Prostate gland (tissue), 2 donors: ENCODE measurements around the gene DBT. TPM values are rescaled to one million over a fixed set of nuclear protein-coding genes. Genes with fewer than 3 reads are reported as not detected.

Experiments used
- DNase-seq: peaks from one replicate; pipeline ENCODE4 v3.0.0-alpha.2; 2019; ENCODE audit warnings: low spot score
- H3K27ac ChIP-seq, 2 donors: fragments of 200-600 bp; sonication (generic); 2 replicates each; pipeline ENCODE4 v1.5.1; 2017 to 2019
- H3K27me3 ChIP-seq: fragments of 200-600 bp; sonication (generic); replicated peaks from 2 replicates; pipeline ENCODE4 v1.5.1; 2019; ENCODE audit not compliant: insufficient read depth
- H3K36me3 ChIP-seq, 2 donors: fragments of 200-600 bp; sonication (generic); 1 replicate in 1 of 2; 2 replicates in 1 of 2; pipeline versions ENCODE4 v1.5.1 to v1.8.1; 2017 to 2019
- H3K4me1 ChIP-seq: fragments of 200-600 bp; sonication (generic); replicated peaks from 2 replicates; pipeline ENCODE4 v1.5.1; 2019
- H3K4me3 ChIP-seq, 2 donors: fragments of 200-600 bp; sonication (generic); 2 replicates each; pipeline ENCODE4 v1.5.1; 2017 to 2019
- H3K9me3 ChIP-seq: fragments of 200-600 bp; sonication (generic); 2 replicates; pipeline ENCODE4 v1.5.1; 2017
- CTCF ChIP-seq, 4 experiments: fragments of 200-600 bp in 2 of 4; fragments of 450-650 bp in 2 of 4; sonication (generic) in 2 of 4; IDR thresholded peaks; 1 replicate in 3 of 4; 2 replicates in 1 of 4; pipeline ENCODE4 v1.5.1; 2016 to 2019; ENCODE audit warnings: antibody characterized with exemption in 4 of 4, mild to moderate bottlenecking in 2 of 4, moderate library complexity in 2 of 4
- POLR2A ChIP-seq: fragments of 450-650 bp; IDR thresholded peaks from one replicate; pipeline ENCODE4 v1.6.1; 2016; ENCODE audit warnings: antibody characterized with exemption, mild to moderate bottlenecking
- POLR2AphosphoS5 ChIP-seq: sonication (generic); formaldehyde crosslinking; IDR thresholded peaks from one replicate; pipeline ENCODE4 v1.6.1; 2017; ENCODE audit warnings: antibody characterized with exemption
- WGBS: methylation state at CpG from one replicate; pipeline ENCODE4 v1.1.5; 2018; 5-methylcytosine and 5-hydroxymethylcytosine counted together
- intact Hi-C: fragments of 100-400 bp; cut with DNase I; formaldehyde crosslinking; loops from one replicate; pipeline ENCODE4 v1.14.2; 2022
- total RNA-seq, 2 donors: library from RNA; depleted of rRNA; stranded (reverse); fragments of >200 nt; gene quantifications; one replicate each; pipeline ENCODE4 v1.1.0, GENCODE V29; 2016

The DBT gene
- total RNA-seq, 2 donors from 2014 or later: 7.6 to 17.3 TPM

GRCh38 chr1:100152271-100152670 lies 97.4 kb downstream of the DBT start:
- no peaks in the 10 kb centered on the region for H3K9me3 ChIP-seq
- WGBS: 78% methylated on average over 4 of the region's 4 CpGs
- H3K4me3 ChIP-seq: no peak overlapping the region
- no peak overlapping the region for H3K27ac ChIP-seq
- no peak for DNase-seq
- intact Hi-C loops: no loop called here
- no peaks in the 10 kb centered on the region for H3K27me3 ChIP-seq
- no peaks in the 10 kb centered on the region for H3K4me1 ChIP-seq
- TF ChIP-seq POLR2AphosphoS5 (no peak), CTCF (IDR thresholded peaks at IDR 0.05) (no peak), POLR2A (no peak)
- no peaks in the 10 kb centered on the region for H3K36me3 ChIP-seq

- Histone ChIP-seq H3K27ac (no peak overlapping the region), H3K9me3 (no peaks in the 10 kb centered on the region), H3K4me3 (no peak overlapping the region), H3K27me3 (no peaks in the 10 kb centered on the region), H3K4me1 (no peaks in the 10 kb centered on the region), H3K36me3 (no peaks in the 10 kb centered on the region)
- WGBS: 73% methylated on average over 2 of the region's 2 CpGs
- no peak for DNase-seq
- TF ChIP-seq CTCF (IDR thresholded peaks at IDR 0.05) (no peak), POLR2A (no peak), POLR2AphosphoS5 (no peak)
- intact Hi-C loops: no loop called here
These were observed 98.0 kb downstream of the DBT start for GRCh38 chr1:100151679-100152078.

GRCh38 chr1:100147875-100148274 lies 101.8 kb downstream of the DBT start:
- no peaks in the 10 kb centered on the region for H3K36me3 ChIP-seq
- intact Hi-C loops: no loop called here
- no peak overlapping the region for H3K27ac ChIP-seq
- no peaks in the 10 kb centered on the region for H3K4me1 ChIP-seq
- 82% methylated on average over 4 of the region's 4 CpGs for WGBS
- DNase-seq: no peak
- H3K4me3 ChIP-seq: no peak overlapping the region
- H3K9me3 ChIP-seq: no peaks in the 10 kb centered on the region
- no peaks in the 10 kb centered on the region for H3K27me3 ChIP-seq
- TF ChIP-seq POLR2A (no peak), POLR2AphosphoS5 (no peak), CTCF (IDR thresholded peaks at IDR 0.05) (no peak)

GRCh38 chr1:100146958-100147357 lies 102.7 kb downstream of the DBT start:
- TF ChIP-seq POLR2AphosphoS5 (no peak), POLR2A (no peak), CTCF (IDR thresholded peaks at IDR 0.05) (no peak)
- no peak for DNase-seq
- no peaks in the 10 kb centered on the region for H3K9me3 ChIP-seq
- H3K4me1 ChIP-seq: no peaks in the 10 kb centered on the region
- H3K4me3 ChIP-seq: no peak overlapping the region
- intact Hi-C loops: no loop called here
- H3K36me3 ChIP-seq: no peaks in the 10 kb centered on the region
- no peak overlapping the region for H3K27ac ChIP-seq
- 96% methylated on average over 1 of the region's 1 CpG for WGBS
- no peaks in the 10 kb centered on the region for H3K27me3 ChIP-seq

GRCh38 chr1:100145116-100145515 lies 104.5 kb downstream of the DBT start:
- H3K9me3 ChIP-seq: no peaks in the 10 kb centered on the region
- no peaks in the 10 kb centered on the region for H3K4me1 ChIP-seq
- H3K27me3 ChIP-seq: no peaks in the 10 kb centered on the region
- no peak for TF ChIP-seq POLR2A
- no peak for TF ChIP-seq POLR2AphosphoS5
- TF ChIP-seq CTCF (IDR thresholded peaks at IDR 0.05): no peak
- 82% methylated on average over 3 of the region's 3 CpGs for WGBS
- DNase-seq: no peak
- H3K36me3 ChIP-seq: peaks cover 0 to 5% of the 10 kb centered on the region in 2 donors
- intact Hi-C loops: no loop called here
- no peak overlapping the region for H3K27ac ChIP-seq
- no peak overlapping the region for H3K4me3 ChIP-seq
